Measurements from ENCODE around the gene AK1. TPM values are rescaled to one million over a fixed set of nuclear protein-coding genes. Genes with fewer than 3 reads are reported as not detected.
"Not testable (repeated sequence)": the region's sequence is repeated elsewhere in the genome, so short reads cannot be mapped to it uniquely, and the experiment has no call there.

Gene AK1
- total RNA-seq, 6 experiments from 2014 or later = 109 to 130 (median 124) TPM

- no peaks in the 10 kb centered on the region; the same call in 1 of the 2 replicates for H3K27me3 Mint-ChIP-seq (ENCODE audit: insufficient read depth)
- peaks cover 6% of the 10 kb centered on the region; the same call in 1 of the 2 replicates for H3K36me3 Mint-ChIP-seq (ENCODE audit: low read depth)
- H3K4me1 Mint-ChIP-seq (ENCODE audit: low read depth) = peaks cover 8% of the 10 kb centered on the region; the same call in 1 of the 2 replicates
- TF ChIP-seq CTCF (IDR thresholded peaks at IDR 0.05) = no peak
- no peak overlapping the region for H3K4me3 Mint-ChIP-seq
- no peak overlapping the region for H3K27ac Mint-ChIP-seq
- H3K9me3 Mint-ChIP-seq = no peaks in the 10 kb centered on the region
- no peak for DNase-seq
These were observed 8.2 kb upstream of the AK1 start for GRCh38 chr9:127885508-127886281.

- Mint-ChIP-seq H3K4me1 (ENCODE audit: low read depth) (peaks cover 8% of the 10 kb centered on the region; the same call in 1 of the 2 replicates), H3K27ac (no peak overlapping the region), H3K4me3 (no peak overlapping the region), H3K27me3 (ENCODE audit: insufficient read depth) (no peaks in the 10 kb centered on the region), H3K36me3 (ENCODE audit: low read depth) (peaks cover 6% of the 10 kb centered on the region; the same call in 1 of the 2 replicates), H3K9me3 (no peaks in the 10 kb centered on the region)
- no peak for TF ChIP-seq CTCF (IDR thresholded peaks at IDR 0.05)
- DNase-seq = no peak
These were observed 7.6 kb upstream of the AK1 start for GRCh38 chr9:127884976-127885490.

GRCh38 chr9:127884427-127884911 lies 7.0 kb upstream of the AK1 start:
- peak overlapping the region; percentile 16; the same call in 1 of the 2 replicates for H3K27ac Mint-ChIP-seq
- no peak for TF ChIP-seq CTCF (IDR thresholded peaks at IDR 0.05)
- peaks cover 8% of the 10 kb centered on the region; the same call in 1 of the 2 replicates for H3K4me1 Mint-ChIP-seq (ENCODE audit: low read depth)
- DNase-seq = no peak
- H3K4me3 Mint-ChIP-seq = no peak overlapping the region
- no peaks in the 10 kb centered on the region for H3K27me3 Mint-ChIP-seq (ENCODE audit: insufficient read depth)
- peaks cover 6% of the 10 kb centered on the region; the same call in 1 of the 2 replicates for H3K36me3 Mint-ChIP-seq (ENCODE audit: low read depth)
- no peaks in the 10 kb centered on the region for H3K9me3 Mint-ChIP-seq

GRCh38 chr9:127883959-127884358 lies 6.5 kb upstream of the AK1 start:
- Mint-ChIP-seq H3K36me3 (ENCODE audit: low read depth) (peaks cover 6% of the 10 kb centered on the region; the same call in 1 of the 2 replicates), H3K9me3 (no peaks in the 10 kb centered on the region), H3K4me3 (no peak overlapping the region), H3K27ac (peak overlapping the region; percentile 16; the same call in 1 of the 2 replicates), H3K4me1 (ENCODE audit: low read depth) (peaks cover 8% of the 10 kb centered on the region; the same call in 1 of the 2 replicates), H3K27me3 (ENCODE audit: insufficient read depth) (no peaks in the 10 kb centered on the region)
- TF ChIP-seq CTCF (IDR thresholded peaks at IDR 0.05) = no peak
- no peak for DNase-seq

- not testable (repeated sequence) for H3K9me3 Mint-ChIP-seq, H3K27ac Mint-ChIP-seq
- peaks cover 16% of the 10 kb centered on the region for H3K4me1 Mint-ChIP-seq (ENCODE audit: low read depth)
These were observed 4.2 kb upstream of the AK1 start for GRCh38 chr9:127881715-127882114.

GRCh38 chr9:127880143-127880542 lies 2.7 kb upstream of the AK1 start:
- Mint-ChIP-seq H3K27ac (no peak overlapping the region), H3K27me3 (ENCODE audit: insufficient read depth) (0 out of 2 replicates have a peak, but pooled peaks cover 2% of the 10 kb centered on the region), H3K4me1 (ENCODE audit: low read depth) (peaks cover 26% of the 10 kb centered on the region), H3K4me3 (no peak overlapping the region), H3K36me3 (ENCODE audit: low read depth) (no peaks in the 10 kb centered on the region), H3K9me3 (no peaks in the 10 kb centered on the region)
- no peak for TF ChIP-seq CTCF (IDR thresholded peaks at IDR 0.05)
- no peak for DNase-seq

More at GRCh38 chr9:127881715-127882114, 4.2 kb upstream of the AK1 start:
- not testable (repeated sequence) for H3K36me3 Mint-ChIP-seq (ENCODE audit: low read depth); H3K27me3 Mint-ChIP-seq (ENCODE audit: insufficient read depth); H3K4me3 Mint-ChIP-seq; DNase-seq
